ENCODE results near the gene SLC26A2.

DNA sequence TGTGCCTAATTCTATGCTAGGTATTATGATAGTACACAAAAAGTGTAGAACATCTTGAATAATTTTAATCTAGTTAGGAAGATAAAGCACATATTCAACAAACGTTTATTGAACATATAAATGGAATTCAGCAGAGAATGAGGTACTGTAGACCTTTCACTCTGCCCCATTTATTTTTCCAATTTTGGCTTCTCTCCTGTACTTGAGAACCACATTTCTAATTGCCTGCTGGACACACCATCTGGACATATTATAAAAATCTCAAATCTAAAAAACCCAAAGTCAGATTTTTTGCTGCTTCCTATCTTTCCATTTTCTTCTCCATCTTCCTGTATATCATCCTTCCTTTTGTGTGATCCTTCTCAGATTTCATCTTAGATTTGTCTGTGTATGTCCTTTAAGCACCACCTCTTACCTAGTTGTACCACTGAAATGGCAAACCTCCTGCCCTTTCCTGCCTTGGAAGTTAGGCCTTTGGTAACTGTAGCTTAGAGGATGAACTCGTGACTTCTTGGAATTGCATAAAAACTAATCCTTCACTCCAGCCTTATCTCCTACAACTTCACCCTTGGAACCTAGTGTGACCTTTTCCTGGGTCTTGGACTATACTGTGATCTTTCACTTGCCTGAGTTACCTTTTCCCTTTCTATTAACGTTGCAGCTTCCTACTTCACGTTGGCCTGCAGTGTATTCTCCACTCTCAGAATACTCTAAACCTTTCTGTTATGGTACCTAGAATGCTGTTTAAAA is 8.8 kb downstream of the SLC26A2 start:
- TF ChIP-seq, protein P1, sequence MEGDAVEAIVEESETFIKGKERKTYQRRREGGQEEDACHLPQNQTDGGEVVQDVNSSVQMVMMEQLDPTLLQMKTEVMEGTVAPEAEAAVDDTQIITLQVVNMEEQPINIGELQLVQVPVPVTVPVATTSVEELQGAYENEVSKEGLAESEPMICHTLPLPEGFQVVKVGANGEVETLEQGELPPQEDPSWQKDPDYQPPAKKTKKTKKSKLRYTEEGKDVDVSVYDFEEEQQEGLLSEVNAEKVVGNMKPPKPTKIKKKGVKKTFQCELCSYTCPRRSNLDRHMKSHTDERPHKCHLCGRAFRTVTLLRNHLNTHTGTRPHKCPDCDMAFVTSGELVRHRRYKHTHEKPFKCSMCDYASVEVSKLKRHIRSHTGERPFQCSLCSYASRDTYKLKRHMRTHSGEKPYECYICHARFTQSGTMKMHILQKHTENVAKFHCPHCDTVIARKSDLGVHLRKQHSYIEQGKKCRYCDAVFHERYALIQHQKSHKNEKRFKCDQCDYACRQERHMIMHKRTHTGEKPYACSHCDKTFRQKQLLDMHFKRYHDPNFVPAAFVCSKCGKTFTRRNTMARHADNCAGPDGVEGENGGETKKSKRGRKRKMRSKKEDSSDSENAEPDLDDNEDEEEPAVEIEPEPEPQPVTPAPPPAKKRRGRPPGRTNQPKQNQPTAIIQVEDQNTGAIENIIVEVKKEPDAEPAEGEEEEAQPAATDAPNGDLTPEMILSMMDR (IDR thresholded peaks at IDR 0.05) = no peak
- TF ChIP-seq EZH2 (IDR thresholded peaks at IDR 0.05; ENCODE audit: borderline replicate concordance, insufficient read depth, low read depth, low read length, poor library complexity, severe bottlenecking) = no peak

Data from B cell (primary cell).